Cerebellar nuclear complex (tissue), 1 donor: ENCODE results near the gene GAD2.

Experiments used
- DNase-seq, 2 experiments: peaks; one replicate each; lab custom pipeline; 2025; lab: John Stamatoyannopoulos, UW

GAD2 gene

GRCh38 chr10:26216585-26217395 is at the start of gene GAD2:
TSS of gene GAD2 (plus strand) at chr10:26216774. CDS start at chr10:26216810, 36 bp downstream.
- no peak for DNase-seq

GRCh38 chr10:26169466-26169865 is 47.1 kb upstream of the GAD2 start:
- DNase-seq, result no peak

GRCh38 chr10:26172131-26172530 is 44.4 kb upstream of the GAD2 start:
- DNase-seq, result no peak

GRCh38 chr10:26173837-26174236 is 42.7 kb upstream of the GAD2 start:
- no peak for DNase-seq

- no peak for DNase-seq
Measured at GRCh38 chr10:26177341-26177740, 39.2 kb upstream of the GAD2 start.

- DNase-seq, result no peak
Measured at GRCh38 chr10:26194275-26194674, 22.3 kb upstream of the GAD2 start.

- no peak for DNase-seq
Measured at GRCh38 chr10:26197248-26197647, 19.3 kb upstream of the GAD2 start.

GRCh38 chr10:26198119-26198518 is 18.5 kb upstream of the GAD2 start:
- no peak for DNase-seq

GRCh38 chr10:26199841-26200240 is 16.7 kb upstream of the GAD2 start:
- no peak for DNase-seq

GRCh38 chr10:26205223-26205622 is 11.4 kb upstream of the GAD2 start:
- no peak for DNase-seq

- no peak for DNase-seq
Measured at GRCh38 chr10:26211781-26212444, 4.7 kb upstream of the GAD2 start.

GRCh38 chr10:26212511-26212910 is 4.1 kb upstream of the GAD2 start:
- no peak for DNase-seq

- no peak for DNase-seq
Measured at GRCh38 chr10:26213157-26213800, 3.3 kb upstream of the GAD2 start.

GRCh38 chr10:26214004-26214403 is 2.6 kb upstream of the GAD2 start:
- DNase-seq, result no peak

GRCh38 chr10:26214551-26215395 is 1.8 kb upstream of the GAD2 start:
- DNase-seq, result no peak

- DNase-seq, result no peak
Measured at GRCh38 chr10:26215396-26215934, 1.1 kb upstream of the GAD2 start.

- no peak for DNase-seq
Measured at GRCh38 chr10:26215935-26216584, 514 bp upstream of the GAD2 start.

- DNase-seq, result no peak
Measured at GRCh38 chr10:26217396-26218086, 967 bp downstream of the GAD2 start.

- no peak for DNase-seq
Measured at GRCh38 chr10:26219676-26220075, 3.1 kb downstream of the GAD2 start.

GRCh38 chr10:26220901-26221300 is 4.3 kb downstream of the GAD2 start:
- no peak for DNase-seq

- DNase-seq, result no peak
Measured at GRCh38 chr10:26221541-26221940, 5.0 kb downstream of the GAD2 start.
